Uterus (tissue), 4 donors: ENCODE data around the gene MORN4. TPM values are rescaled to one million over a fixed set of nuclear protein-coding genes. Genes with fewer than 3 reads are reported as not detected.

Source experiments
- DNase-seq, 2 donors: peaks; one replicate each; pipeline ENCODE4 v3.0.0-alpha.2; 2019 to 2020
- H3K27ac ChIP-seq, 2 donors: fragments of 200-600 bp; sonication (generic); 1 replicate in 1 of 2; 2 replicates in 1 of 2; pipeline ENCODE4 v1.5.1; 2016 to 2018
- H3K27me3 ChIP-seq, 2 donors: fragments of 200-600 bp; sonication (generic); one replicate each; pipeline ENCODE4 v1.5.1; 2018 to 2019; ENCODE audit warnings: control low read depth in 1 of 2
- H3K36me3 ChIP-seq, 2 donors: fragments of 200-600 bp; sonication (generic); one replicate each; pipeline ENCODE4 v1.5.1; 2019; ENCODE audit warnings: control low read depth in 1 of 2
- H3K4me1 ChIP-seq, 2 donors: fragments of 200-600 bp; sonication (generic); one replicate each; pipeline ENCODE4 v1.5.1; 2018 to 2019; ENCODE audit warnings: control low read depth in 1 of 2
- H3K4me3 ChIP-seq, 2 donors: fragments of 200-600 bp; sonication (generic); 1 replicate in 1 of 2; 2 replicates in 1 of 2; pipeline ENCODE4 v1.5.1; 2018 to 2019; ENCODE audit warnings: mild to moderate bottlenecking in 1 of 2
- H3K9me3 ChIP-seq, 2 donors: fragments of 200-600 bp; sonication (generic); one replicate each; pipeline ENCODE4 v1.5.1; 2019; ENCODE audit warnings: control low read depth in 1 of 2
- CTCF ChIP-seq, 4 experiments: fragments of 200-600 bp in 2 of 4; fragments of 450-650 bp in 2 of 4; sonication (generic) in 2 of 4; IDR thresholded peaks; one replicate each; pipeline ENCODE4 v1.5.1; 2016 to 2019; ENCODE audit warnings: antibody characterized with exemption in 4 of 4, mild to moderate bottlenecking in 2 of 4, moderate library complexity in 1 of 4
- POLR2A ChIP-seq, 2 donors: fragments of 450-650 bp; IDR thresholded peaks; one replicate each; pipeline ENCODE4 v1.6.1; 2016; ENCODE audit warnings: antibody characterized with exemption in 2 of 2, mild to moderate bottlenecking in 1 of 2, moderate library complexity in 1 of 2
- intact Hi-C: fragments of 100-400 bp; cut with DNase I; formaldehyde crosslinking; loops from one replicate; pipeline ENCODE4 v1.15.1; 2023; ENCODE audit warnings: low total_unique reads
- total RNA-seq, 4 donors: library from RNA; depleted of rRNA in 3 of 4; stranded (reverse); fragments of >200 nt in 3 of 4; gene quantifications; one replicate each; pipeline versions ENCODE4 v1.1.0 to v1.2.4, GENCODE V29; 2014 to 2023
- donor health status: DM: yes; HTN: yes; CAD: no.

Gene MORN4
- total RNA-seq, 4 donors from 2014 or later: 3.1 to 11.5 (median 10.8) TPM

- no peak for TF ChIP-seq POLR2A (IDR thresholded peaks at IDR 0.05)
- H3K36me3 ChIP-seq: no peaks in the 10 kb centered on the region
- no peak for DNase-seq
- no peaks in the 10 kb centered on the region for H3K27me3 ChIP-seq
- no peak overlapping the region for H3K4me3 ChIP-seq
- peak overlapping the region in 1 of 2 donors; percentile 69 for H3K27ac ChIP-seq
- intact Hi-C loops: loop anchor here (5.0 kb wide), 1 partner anchor 57 kb away; no protein-coding TSS in a partner anchor
- no peaks in the 10 kb centered on the region for H3K9me3 ChIP-seq
- H3K4me1 ChIP-seq: no peaks in the 10 kb centered on the region
Measured at GRCh38 chr10:97675222-97675621, 41.9 kb upstream of the MORN4 start.

DNA sequence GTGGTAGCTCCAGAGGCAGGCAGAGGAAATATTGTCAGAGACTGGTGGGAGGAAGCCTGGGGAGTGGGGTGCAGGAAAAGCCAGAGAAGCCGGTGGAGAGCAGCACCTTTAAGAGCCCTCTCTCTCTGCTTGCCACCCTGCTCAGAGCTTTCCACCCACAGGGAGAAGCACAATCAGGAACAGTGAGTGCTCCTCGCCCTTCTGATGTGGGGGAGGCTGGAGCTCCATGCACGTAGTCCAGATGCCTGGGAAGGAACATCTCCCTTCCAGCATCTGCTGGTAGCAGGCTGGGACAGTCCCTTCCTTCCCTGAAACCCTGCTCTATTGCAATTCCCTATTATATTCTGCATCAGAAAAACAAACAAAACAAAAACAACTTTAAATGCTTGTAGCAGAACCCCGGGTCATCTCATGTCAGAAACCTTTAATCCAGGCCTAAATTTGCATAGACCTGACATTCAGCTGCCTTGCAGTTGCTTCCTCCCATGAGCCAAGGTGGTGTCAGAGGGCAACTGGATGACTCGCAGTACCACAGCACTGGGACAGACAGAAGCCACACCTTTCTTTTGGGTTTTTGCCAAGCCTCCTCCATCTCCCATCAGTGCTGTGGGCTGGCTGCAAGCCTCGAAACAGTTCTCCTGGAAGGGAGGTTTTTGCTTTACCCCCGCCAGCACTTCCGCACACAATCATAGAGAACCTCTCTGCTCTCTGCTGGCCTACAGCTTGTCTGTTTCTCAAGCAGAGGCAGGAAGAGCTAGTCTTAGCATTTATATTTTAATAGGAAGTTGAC lies 40.6 kb upstream of the MORN4 start:
- no peaks in the 10 kb centered on the region for H3K9me3 ChIP-seq
- no peak overlapping the region for H3K4me3 ChIP-seq

GRCh38 chr10:97669571-97669970 lies 36.3 kb upstream of the MORN4 start:
- no peak for TF ChIP-seq CTCF (IDR thresholded peaks at IDR 0.05)
- no peak for TF ChIP-seq POLR2A (IDR thresholded peaks at IDR 0.05)
- Histone ChIP-seq H3K4me3 (no peak overlapping the region), H3K9me3 (no peaks in the 10 kb centered on the region), H3K27ac (no peak overlapping the region), H3K4me1 (no peaks in the 10 kb centered on the region), H3K36me3 (no peaks in the 10 kb centered on the region), H3K27me3 (no peaks in the 10 kb centered on the region)
- intact Hi-C loops: no loop called here
- DNase-seq: no peak

More for the DNA sequence above, 40.6 kb upstream of the MORN4 start:
- no peaks in the 10 kb centered on the region for H3K36me3 ChIP-seq
- peak overlapping the region; percentile 24 to 69 for H3K27ac ChIP-seq
- no peaks in the 10 kb centered on the region for H3K27me3 ChIP-seq
- intact Hi-C loops: no loop called here
- no peaks in the 10 kb centered on the region for H3K4me1 ChIP-seq
- TF ChIP-seq POLR2A (IDR thresholded peaks at IDR 0.05): no peak
- no peak for TF ChIP-seq CTCF (IDR thresholded peaks at IDR 0.05)
- peak; percentile 38 to 54 for DNase-seq

DNA sequence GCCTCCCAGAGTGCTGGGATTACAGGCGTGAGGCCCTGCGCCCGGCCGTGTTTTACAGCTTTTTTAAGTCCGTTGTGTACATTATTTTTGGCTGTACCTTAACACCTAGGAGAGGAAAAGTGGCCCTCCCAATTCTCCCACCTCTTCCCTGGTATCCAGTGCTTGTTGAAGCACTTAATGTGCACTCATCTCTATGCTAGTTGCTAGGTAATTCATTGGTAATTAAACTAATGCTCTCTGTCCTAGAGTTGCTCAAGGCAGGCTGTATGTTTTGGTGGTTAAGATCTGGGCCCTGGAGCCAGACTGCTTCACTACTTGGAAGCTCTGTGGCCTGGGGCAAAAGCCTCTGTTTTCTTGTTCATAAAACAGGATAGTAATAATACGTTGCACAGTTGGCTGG lies 34.2 kb upstream of the MORN4 start:
- Histone ChIP-seq H3K4me3 (no peak overlapping the region), H3K9me3 (no peaks in the 10 kb centered on the region), H3K36me3 (no peaks in the 10 kb centered on the region), H3K27ac (no peak overlapping the region), H3K4me1 (no peaks in the 10 kb centered on the region), H3K27me3 (no peaks in the 10 kb centered on the region)
- intact Hi-C loops: no loop called here
- no peak for DNase-seq
- TF ChIP-seq POLR2A (IDR thresholded peaks at IDR 0.05): no peak
- TF ChIP-seq CTCF (IDR thresholded peaks at IDR 0.05): no peak

- no peaks in the 10 kb centered on the region for H3K9me3 ChIP-seq
- H3K36me3 ChIP-seq: no peaks in the 10 kb centered on the region
- no peak for TF ChIP-seq CTCF (IDR thresholded peaks at IDR 0.05)
- no peak for TF ChIP-seq POLR2A (IDR thresholded peaks at IDR 0.05)
- no peaks in the 10 kb centered on the region for H3K4me1 ChIP-seq
- H3K4me3 ChIP-seq: no peak overlapping the region
- H3K27ac ChIP-seq: no peak overlapping the region
- no peaks in the 10 kb centered on the region for H3K27me3 ChIP-seq
- DNase-seq: no peak
- intact Hi-C loops: no loop called here
Measured at GRCh38 chr10:97666992-97667391, 33.7 kb upstream of the MORN4 start.
